Caki2 (cell line): ENCODE data around the gene ERMARD. TPM values are rescaled to one million over a fixed set of nuclear protein-coding genes. Genes with fewer than 3 reads are reported as not detected.

Source experiments
- total RNA-seq: library from RNA; depleted of rRNA; stranded (reverse); fragments of >200 nt; shearing (Covaris generic); gene quantifications from 2 replicates; pipeline ENCODE4 v1.2.3, GENCODE V29; 2014; ENCODE audit warnings: low replicate concordance; rRNA removed

Gene ERMARD
- total RNA-seq, 1 experiment from 2014 or later, result 22.8 TPM

Other genes with a start within 250 kb of the ERMARD start
- gene WDR27, start 49.6 kb upstream of the ERMARD start, total RNA-seq, result 7.8 and 8.4 TPM in 2 replicates
- gene C6orf120, start 49.5 kb upstream of the ERMARD start, total RNA-seq, result 28.0 and 30.1 TPM in 2 replicates
- 62.1 and 65.9 TPM in 2 replicates for gene PHF10, start 27.1 kb upstream of the ERMARD start, total RNA-seq
- gene DYNLT2, start 50 bp upstream of the ERMARD start, total RNA-seq, result 0.54 and 0.81 TPM in 2 replicates